Loucy (cell line): ENCODE measurements around the gene THSD7A.
A peak's percentile ranks its signal among the peaks of the same experiment; 100 is the strongest.

Experiments used
- H2AFZ ChIP-seq: fragments of 200-600 bp; sonication (generic); 2 replicates; pipeline ENCODE4 v1.6.0; 2016; ENCODE audit warnings: antibody characterized with exemption, mild to moderate bottlenecking, low read length, moderate library complexity
- H3F3A ChIP-seq: fragments of 200-600 bp; 2 replicates; pipeline ENCODE4 v1.6.0; 2016; ENCODE audit warnings: antibody characterized with exemption, low read depth, mild to moderate bottlenecking
- H3K27me3 ChIP-seq: fragments of 200-600 bp; sonication (generic); 2 replicates; pipeline ENCODE4 v1.6.1; 2014; ENCODE audit warnings: low read length, mild to moderate bottlenecking; ENCODE audit not compliant: insufficient read depth, poor library complexity, severe bottlenecking
- H3K36me3 ChIP-seq: fragments of 200-600 bp; sonication (generic); 2 replicates; pipeline ENCODE4 v1.6.1; 2016; ENCODE audit warnings: low read length; ENCODE audit not compliant: insufficient read depth
- H3K4me1 ChIP-seq: fragments of 200-600 bp; sonication (generic); 2 replicates; pipeline ENCODE4 v1.5.1; 2014; ENCODE audit warnings: low read length, mild to moderate bottlenecking; ENCODE audit not compliant: insufficient read depth, poor library complexity, severe bottlenecking
- H3K4me2 ChIP-seq: fragments of 200-600 bp; sonication (generic); 2 replicates; pipeline ENCODE4 v1.6.0; 2014; ENCODE audit warnings: antibody characterized with exemption, low read length, low read depth, mild to moderate bottlenecking; ENCODE audit not compliant: poor library complexity, severe bottlenecking
- H3K4me3 ChIP-seq: fragments of 200-600 bp; sonication (generic); 2 replicates; pipeline ENCODE4 v1.5.1; 2014; ENCODE audit warnings: low read length, mild to moderate bottlenecking, mixed read lengths; ENCODE audit not compliant: poor library complexity, severe bottlenecking
- H3K79me2 ChIP-seq: fragments of 200-600 bp; sonication (generic); 2 replicates; pipeline ENCODE4 v1.6.1; 2014; ENCODE audit warnings: low read length; ENCODE audit not compliant: insufficient read depth
- H3K9ac ChIP-seq: fragments of 200-600 bp; sonication (generic); 2 replicates; pipeline ENCODE4 v1.6.0; 2014; ENCODE audit warnings: mild to moderate bottlenecking, low read depth, low read length, moderate library complexity; ENCODE audit not compliant: poor library complexity, severe bottlenecking
- H3K9me2 ChIP-seq: fragments of 200-600 bp; sonication (generic); replicated peaks from 2 replicates; pipeline ENCODE4 v1.6.1; 2016; ENCODE audit warnings: low read depth, low read length, mixed read lengths
- H3K9me3 ChIP-seq: fragments of 200-600 bp; sonication (generic); 2 replicates; pipeline ENCODE4 v1.6.1; 2014; ENCODE audit warnings: mild to moderate bottlenecking, antibody characterized with exemption, low read length, low read depth; ENCODE audit not compliant: insufficient read depth
- H4K20me1 ChIP-seq: fragments of 200-600 bp; sonication (generic); 2 replicates; pipeline ENCODE4 v1.6.0; 2014; ENCODE audit warnings: antibody characterized with exemption, low read length, mild to moderate bottlenecking; ENCODE audit not compliant: insufficient read depth, poor library complexity, severe bottlenecking
- CTCF ChIP-seq: fragments of 200-600 bp; sonication (generic); conservative IDR thresholded peaks from 2 replicates; pipeline ENCODE4 v1.5.1; 2014; ENCODE audit warnings: mild to moderate bottlenecking, antibody characterized with exemption, low read length
- EZH2phosphoT487 ChIP-seq: fragments of 200-600 bp; IDR thresholded peaks from 2 replicates; pipeline ENCODE4 v1.6.1; 2018; ENCODE audit warnings: antibody characterized with exemption, mild to moderate bottlenecking, moderate library complexity, borderline replicate concordance

The THSD7A gene

GRCh38 chr7:11620406-11621253 is 211.4 kb downstream of the THSD7A start:
- TF ChIP-seq EZH2phosphoT487 (no peak), CTCF (no peak)
- Histone ChIP-seq H3F3A (no peaks in the 10 kb centered on the region), H3K9me2 (no peaks in the 10 kb centered on the region), H3K79me2 (no peaks in the 10 kb centered on the region), H3K4me3 (no peak overlapping the region), H3K4me2 (no peak overlapping the region), H3K27me3 (no peaks in the 10 kb centered on the region), H2AFZ (peak overlapping the region; percentile 53; the same call in 1 of the 2 replicates), H3K9me3 (no peaks in the 10 kb centered on the region), H3K9ac (no peak overlapping the region), H3K36me3 (no peaks in the 10 kb centered on the region), H4K20me1 (no peaks in the 10 kb centered on the region), H3K4me1 (no peaks in the 10 kb centered on the region)

- H3K36me3 ChIP-seq = no peaks in the 10 kb centered on the region
- H3F3A ChIP-seq = no peaks in the 10 kb centered on the region
- H2AFZ ChIP-seq = no peak overlapping the region
Measured at GRCh38 chr7:11616466-11616865, 215.5 kb downstream of the THSD7A start.

GRCh38 chr7:11615174-11615573 is 216.8 kb downstream of the THSD7A start:
- Histone ChIP-seq H3K9ac (no peak overlapping the region), H3K79me2 (no peaks in the 10 kb centered on the region), H3K27me3 (no peaks in the 10 kb centered on the region), H3K9me2 (no peaks in the 10 kb centered on the region), H2AFZ (no peak overlapping the region), H3K9me3 (no peaks in the 10 kb centered on the region), H4K20me1 (no peaks in the 10 kb centered on the region), H3K4me2 (no peak overlapping the region), H3K4me3 (no peak overlapping the region), H3K4me1 (no peaks in the 10 kb centered on the region), H3K36me3 (no peaks in the 10 kb centered on the region), H3F3A (no peaks in the 10 kb centered on the region)
- TF ChIP-seq EZH2phosphoT487 (no peak), CTCF (no peak)

More at GRCh38 chr7:11616466-11616865, 215.5 kb downstream of the THSD7A start:
- Histone ChIP-seq H3K4me2 (no peak overlapping the region), H3K79me2 (no peaks in the 10 kb centered on the region), H3K27me3 (no peaks in the 10 kb centered on the region), H4K20me1 (no peaks in the 10 kb centered on the region), H3K4me3 (no peak overlapping the region), H3K9ac (no peak overlapping the region), H3K9me3 (no peaks in the 10 kb centered on the region), H3K9me2 (no peaks in the 10 kb centered on the region), H3K4me1 (no peaks in the 10 kb centered on the region)
- no peak for TF ChIP-seq EZH2phosphoT487
- no peak for TF ChIP-seq CTCF
